T-helper 9 cell (primary cell): Measurements from ENCODE around the gene ENTPD6.
"Not testable (repeated sequence)": the region's sequence is repeated elsewhere in the genome, so short reads cannot be mapped to it uniquely, and the experiment has no call there.

Experiments used
- DNase-seq: peaks from one replicate; pipeline ENCODE4 v3.0.0-alpha.2; 2020
- total RNA-seq, 2 donors: gene quantifications; one replicate each; lab custom pipeline; 2026; lab: John Stamatoyannopoulos, UW

ENTPD6 gene
- 84.6 to 85.2 reads per million in 2 donors for total RNA-seq

GRCh38 chr20:25195014-25195961 is at the start of gene ENTPD6:
Gene ENTPD6 (plus strand): TSS chr20:25195712. CDS start chr20:25206537, 10,825 bp downstream.
- DNase-seq = peak; percentile 92

GRCh38 chr20:25146976-25147375 is 48.5 kb upstream of the ENTPD6 start:
- no peak for DNase-seq

GRCh38 chr20:25147716-25148115 is 47.8 kb upstream of the ENTPD6 start:
- DNase-seq = no peak

- DNase-seq = peak; percentile 32
Observed at GRCh38 chr20:25148181-25148981, 47.1 kb upstream of the ENTPD6 start.

GRCh38 chr20:25148982-25149846 is 46.3 kb upstream of the ENTPD6 start:
- DNase-seq = no peak

- no peak for DNase-seq
Observed at GRCh38 chr20:25150016-25150415, 45.5 kb upstream of the ENTPD6 start.

- no peak for DNase-seq
Observed at GRCh38 chr20:25158043-25158442, 37.5 kb upstream of the ENTPD6 start.

GRCh38 chr20:25160467-25160866 is 35.0 kb upstream of the ENTPD6 start:
- no peak for DNase-seq

- DNase-seq = no peak
Observed at GRCh38 chr20:25160897-25161296, 34.6 kb upstream of the ENTPD6 start.

GRCh38 chr20:25165128-25165527 is 30.4 kb upstream of the ENTPD6 start:
- no peak for DNase-seq

GRCh38 chr20:25166105-25166782 is 29.3 kb upstream of the ENTPD6 start:
- DNase-seq = not testable (repeated sequence)

- DNase-seq = no peak
Observed at GRCh38 chr20:25173321-25173720, 22.2 kb upstream of the ENTPD6 start.

GRCh38 chr20:25173886-25174308 is 21.6 kb upstream of the ENTPD6 start:
- no peak for DNase-seq

- DNase-seq = no peak
Observed at GRCh38 chr20:25176184-25176583, 19.3 kb upstream of the ENTPD6 start.

- DNase-seq = no peak
Observed at GRCh38 chr20:25177890-25178321, 17.6 kb upstream of the ENTPD6 start.

- DNase-seq = no peak
Observed at GRCh38 chr20:25178563-25179438, 16.7 kb upstream of the ENTPD6 start.

GRCh38 chr20:25179439-25180089 is 15.9 kb upstream of the ENTPD6 start:
- no peak for DNase-seq

GRCh38 chr20:25184391-25184790 is 11.1 kb upstream of the ENTPD6 start:
- not testable (repeated sequence) for DNase-seq

- DNase-seq = no peak
Observed at GRCh38 chr20:25187220-25187619, 8.3 kb upstream of the ENTPD6 start.

- DNase-seq = no peak
Observed at GRCh38 chr20:25187635-25188034, 7.9 kb upstream of the ENTPD6 start.
